ENCODE measurements around the gene CEP78.

CEP78 gene

DNA sequence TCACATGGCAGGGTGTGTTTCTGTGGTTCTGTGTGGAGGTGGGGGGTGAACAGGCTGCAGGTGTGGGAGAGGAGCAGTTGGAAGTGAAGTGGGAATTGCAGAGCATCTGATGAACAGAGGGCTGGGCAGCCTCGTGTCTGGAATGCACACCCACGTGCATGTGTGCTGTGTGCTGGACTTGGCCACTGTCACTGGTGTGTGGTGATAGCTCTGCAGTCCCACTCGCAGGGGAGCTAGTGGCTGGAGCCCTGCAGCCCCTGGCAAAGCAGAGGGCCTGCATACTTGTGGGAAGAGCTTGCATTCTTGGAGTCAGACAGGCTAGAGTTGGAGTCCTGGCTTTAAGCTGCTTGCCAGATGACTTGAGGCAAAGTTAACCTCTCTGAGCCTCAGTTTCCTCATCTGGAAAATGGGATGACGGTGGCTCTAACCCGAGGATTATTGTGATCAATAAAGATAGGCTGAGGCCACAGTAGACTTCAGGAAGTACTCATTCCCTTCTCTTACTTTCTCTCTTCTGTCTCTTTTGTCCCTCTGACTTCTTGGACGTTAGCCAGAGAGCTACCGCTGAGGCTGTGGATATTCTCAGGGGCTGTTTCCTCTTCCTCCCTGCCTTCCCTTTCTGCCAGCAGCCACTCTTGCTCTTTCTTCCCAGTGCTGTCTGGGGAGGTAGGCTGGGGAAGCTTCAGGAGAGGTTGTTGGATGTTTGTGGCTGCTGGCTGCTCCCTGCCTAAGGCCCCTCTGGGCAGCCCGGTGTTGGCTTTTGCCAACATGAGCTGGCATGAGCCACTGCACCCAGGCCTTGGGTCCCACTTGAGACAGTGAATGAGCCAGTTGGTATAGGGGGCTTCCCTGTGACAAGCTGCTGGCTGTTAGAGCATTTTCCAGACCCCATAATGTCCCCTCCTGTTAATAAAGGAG lies 79.3 kb downstream of the CEP78 start:
- peaks cover 2% of the 10 kb centered on the region for H3K4me1 Mint-ChIP-seq (ENCODE audit: low read depth)
- DNase-seq (ENCODE audit: low spot score), result no peak
- H3K27ac Mint-ChIP-seq, result peak overlapping the region; percentile 55
- H3K4me3 Mint-ChIP-seq, result no peak overlapping the region
- peaks cover 62% of the 10 kb centered on the region for H3K36me3 Mint-ChIP-seq (ENCODE audit: low read depth)
- no peaks in the 10 kb centered on the region for H3K27me3 Mint-ChIP-seq (ENCODE audit: low read depth)
- no peaks in the 10 kb centered on the region for H3K9me3 Mint-ChIP-seq

DNA sequence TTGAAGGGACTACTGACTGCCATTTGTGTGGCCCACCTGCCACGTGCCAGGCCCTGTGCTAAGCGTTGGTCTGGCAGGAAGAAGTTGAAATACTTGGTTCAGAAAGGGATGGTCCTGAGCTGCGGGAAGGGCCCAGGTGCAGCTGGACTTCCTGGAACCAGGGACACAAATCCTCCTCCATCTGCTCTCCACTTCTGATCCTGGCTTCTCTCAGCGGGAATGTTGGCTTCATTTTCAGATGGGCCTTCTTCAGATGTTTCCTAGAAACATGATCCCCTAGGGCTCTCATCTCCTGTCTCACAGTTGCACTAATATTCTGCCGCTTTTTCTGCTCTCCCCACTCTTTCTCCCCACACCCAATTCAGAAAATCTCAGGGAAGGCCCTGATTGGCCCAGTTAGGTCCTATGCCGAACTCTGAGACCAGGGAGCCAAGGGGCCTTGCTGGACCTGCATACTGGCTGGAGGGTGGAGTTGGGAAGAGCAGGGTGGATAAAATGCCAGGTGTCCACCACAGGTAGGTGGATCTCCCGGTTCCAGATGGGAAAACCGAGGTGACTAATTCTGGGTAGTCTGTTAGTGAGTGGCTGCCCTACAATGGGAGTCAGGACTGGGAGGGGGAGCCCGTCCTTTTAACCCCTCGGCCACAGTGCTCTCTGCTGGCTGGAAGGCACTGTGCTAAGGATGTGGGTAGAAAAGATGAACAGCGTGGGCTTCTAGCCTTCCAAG lies 80.5 kb downstream of the CEP78 start:
- no peak for DNase-seq (ENCODE audit: low spot score)
- Mint-ChIP-seq H3K36me3 (ENCODE audit: low read depth) (peaks cover 63% of the 10 kb centered on the region), H3K4me3 (no peak overlapping the region), H3K9me3 (no peaks in the 10 kb centered on the region), H3K4me1 (ENCODE audit: low read depth) (peaks cover 1% of the 10 kb centered on the region), H3K27ac (peak overlapping the region; percentile 28), H3K27me3 (ENCODE audit: low read depth) (no peaks in the 10 kb centered on the region)

DNA sequence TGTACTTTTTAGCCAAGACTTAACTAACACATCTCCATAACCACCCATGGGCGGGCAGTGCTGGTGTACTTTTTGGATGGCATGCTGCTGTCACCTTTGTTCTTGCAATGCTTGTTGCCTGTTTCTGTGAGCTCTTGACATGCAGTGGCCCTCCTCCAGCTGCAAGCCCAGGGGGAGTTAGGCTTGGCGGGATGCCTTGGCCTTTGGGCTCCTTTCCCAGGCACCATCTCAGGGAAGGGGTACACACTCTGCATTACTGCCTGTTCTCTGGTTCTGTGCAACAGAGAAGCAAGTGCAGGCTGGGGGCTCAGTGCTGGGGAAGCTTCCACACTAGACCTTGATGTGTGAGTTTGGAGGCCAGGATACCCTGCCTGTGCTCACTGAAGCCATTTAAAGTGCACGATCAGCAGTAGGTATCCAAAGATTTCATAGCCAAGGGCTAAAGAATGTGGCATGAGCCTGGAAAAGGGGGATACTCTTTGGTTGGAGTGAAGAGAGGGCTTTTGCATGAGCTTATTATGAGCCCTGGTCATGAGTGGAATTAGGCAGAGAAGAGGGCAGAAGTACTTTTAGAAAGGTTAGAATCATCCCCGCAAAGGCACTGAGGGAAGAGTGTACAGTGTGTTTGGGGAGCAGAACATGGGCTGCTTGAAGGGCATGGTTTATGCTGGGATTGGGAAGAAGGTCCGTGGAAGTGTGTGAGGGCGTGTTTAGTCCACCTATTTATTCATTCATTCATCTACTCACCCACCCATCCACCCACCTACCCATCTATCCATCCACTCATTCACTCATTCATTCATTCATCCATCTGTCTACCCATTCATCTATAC lies 83.5 kb downstream of the CEP78 start:
- H3K4me3 Mint-ChIP-seq, result no peak overlapping the region
- H3K27me3 Mint-ChIP-seq (ENCODE audit: low read depth), result no peaks in the 10 kb centered on the region
- no peak for DNase-seq (ENCODE audit: low spot score)
- H3K4me1 Mint-ChIP-seq (ENCODE audit: low read depth), result peaks cover 3% of the 10 kb centered on the region
- H3K36me3 Mint-ChIP-seq (ENCODE audit: low read depth), result peaks cover 67% of the 10 kb centered on the region
- no peak overlapping the region for H3K27ac Mint-ChIP-seq
- no peaks in the 10 kb centered on the region for H3K9me3 Mint-ChIP-seq

DNA sequence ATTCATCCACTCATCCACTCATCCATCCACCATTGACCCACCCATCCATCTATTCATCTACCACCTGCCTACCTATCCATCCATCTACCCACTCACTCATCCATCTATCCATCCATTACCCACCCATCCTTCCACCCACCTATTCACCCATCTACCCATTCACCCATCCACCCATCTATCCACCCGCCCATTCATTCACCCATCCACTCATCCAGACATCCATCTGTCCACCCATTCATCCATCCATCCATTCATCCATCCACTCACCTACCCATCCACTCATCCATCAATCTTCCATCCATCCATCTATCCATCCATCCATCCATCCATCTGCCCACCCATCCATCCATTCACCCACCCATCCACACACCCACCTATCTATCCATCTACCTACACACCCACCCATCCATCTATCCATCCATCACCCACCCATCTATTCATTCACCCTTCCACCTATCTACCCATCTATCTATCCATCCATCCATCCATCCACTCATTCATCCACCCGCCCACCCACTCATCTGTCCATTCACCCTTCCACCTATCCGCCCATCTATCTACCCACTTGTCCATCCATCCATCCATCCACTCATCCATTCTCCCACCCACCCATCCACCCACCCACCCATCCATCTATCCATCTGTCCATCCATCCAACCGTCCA lies 84.3 kb downstream of the CEP78 start:
- DNase-seq (ENCODE audit: low spot score), result no peak
- H3K4me1 Mint-ChIP-seq (ENCODE audit: low read depth), result peaks cover 2% of the 10 kb centered on the region
- H3K27me3 Mint-ChIP-seq (ENCODE audit: low read depth), result no peaks in the 10 kb centered on the region
- no peak overlapping the region for H3K27ac Mint-ChIP-seq
- no peaks in the 10 kb centered on the region for H3K9me3 Mint-ChIP-seq
- peaks cover 64% of the 10 kb centered on the region for H3K36me3 Mint-ChIP-seq (ENCODE audit: low read depth)
- H3K4me3 Mint-ChIP-seq, result no peak overlapping the region

DNA sequence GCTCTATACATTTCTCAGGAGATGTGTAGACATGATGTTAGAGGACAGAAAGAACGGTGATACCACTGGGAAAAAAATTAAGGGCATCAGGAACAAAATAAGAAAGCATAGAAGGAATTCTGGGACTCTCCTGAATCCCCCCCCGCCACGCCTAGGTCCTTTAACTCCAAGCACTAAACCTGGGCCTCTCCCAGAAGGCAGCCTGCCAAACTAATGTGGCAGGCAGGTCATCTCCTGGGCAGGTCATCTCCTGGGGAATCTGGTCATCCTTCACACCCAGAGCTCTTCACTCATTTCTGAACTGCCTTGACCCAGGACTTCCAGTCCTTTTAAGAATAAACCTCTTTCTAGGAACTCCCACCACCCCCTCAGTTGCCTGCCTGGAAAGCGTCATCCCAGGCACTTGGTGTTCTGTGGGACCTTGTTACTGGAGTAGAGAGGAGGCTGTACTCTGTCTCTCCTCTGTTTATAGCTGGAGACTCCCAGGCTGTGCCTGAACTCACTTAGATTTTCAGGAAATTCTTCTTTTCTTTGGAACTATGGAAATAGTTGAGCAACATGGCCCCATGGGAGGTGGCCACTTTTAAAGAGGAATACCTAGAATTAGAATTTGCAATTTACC lies 85.1 kb downstream of the CEP78 start:
- DNase-seq (ENCODE audit: low spot score), result no peak
- peaks cover 6% of the 10 kb centered on the region for H3K4me1 Mint-ChIP-seq (ENCODE audit: low read depth)
- H3K27me3 Mint-ChIP-seq (ENCODE audit: low read depth), result no peaks in the 10 kb centered on the region
- H3K36me3 Mint-ChIP-seq (ENCODE audit: low read depth), result peaks cover 66% of the 10 kb centered on the region
- no peaks in the 10 kb centered on the region for H3K9me3 Mint-ChIP-seq
- H3K4me3 Mint-ChIP-seq, result no peak overlapping the region
- no peak overlapping the region for H3K27ac Mint-ChIP-seq

DNA sequence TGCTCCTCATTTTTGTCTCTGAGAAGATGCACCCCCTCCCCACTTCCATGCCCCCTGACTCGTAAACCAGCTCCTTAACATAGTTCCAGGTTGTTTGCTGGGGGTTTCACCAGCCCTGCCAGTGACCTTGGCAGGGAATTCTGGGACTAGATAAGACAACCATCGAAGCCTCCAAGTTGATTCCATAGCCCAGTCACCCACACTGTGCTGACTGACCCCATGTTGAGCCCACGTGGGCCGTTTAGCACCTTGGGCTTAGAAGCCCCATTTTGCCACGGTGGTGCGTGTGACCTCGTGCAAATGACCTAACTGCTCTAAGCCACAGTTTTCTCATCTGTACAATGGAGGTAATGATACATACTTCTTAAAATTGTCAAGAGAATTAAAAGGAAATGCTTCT lies 85.6 kb downstream of the CEP78 start:
- H3K4me1 Mint-ChIP-seq (ENCODE audit: low read depth), result peaks cover 6% of the 10 kb centered on the region
- DNase-seq (ENCODE audit: low spot score), result no peak
- H3K36me3 Mint-ChIP-seq (ENCODE audit: low read depth), result peaks cover 64% of the 10 kb centered on the region
- H3K9me3 Mint-ChIP-seq, result no peaks in the 10 kb centered on the region
- H3K27ac Mint-ChIP-seq, result no peak overlapping the region
- H3K4me3 Mint-ChIP-seq, result no peak overlapping the region
- H3K27me3 Mint-ChIP-seq (ENCODE audit: low read depth), result no peaks in the 10 kb centered on the region

DNA sequence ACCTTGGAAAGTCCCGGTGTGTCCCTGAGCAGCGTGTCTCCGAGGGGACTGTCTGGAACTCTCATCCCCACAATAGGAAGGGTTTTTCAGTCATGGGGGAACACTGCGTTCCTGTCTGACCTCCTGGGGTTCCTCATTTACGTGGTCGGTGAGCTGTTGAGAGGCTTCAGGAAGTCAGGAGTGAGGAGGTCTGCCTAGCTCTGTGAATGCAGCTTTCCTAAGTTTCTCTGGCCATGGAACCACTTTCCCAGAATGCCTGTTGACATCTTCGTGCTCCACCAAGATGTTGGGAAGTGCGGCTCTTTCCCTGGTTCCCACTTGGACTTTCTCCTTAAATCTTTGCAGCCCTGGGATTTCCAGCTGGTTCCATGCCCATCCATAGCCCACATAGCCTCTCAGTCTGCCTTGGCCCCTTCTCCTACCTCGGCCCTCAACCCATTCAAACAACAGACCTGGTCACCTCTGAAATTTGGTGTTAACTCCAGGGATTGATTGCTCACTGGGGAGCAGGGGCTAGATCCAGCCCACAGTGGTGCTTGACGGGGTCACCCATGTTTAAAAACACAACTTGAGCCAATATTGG lies 88.3 kb downstream of the CEP78 start:
- peaks cover 59% of the 10 kb centered on the region for H3K36me3 Mint-ChIP-seq (ENCODE audit: low read depth)
- H3K4me3 Mint-ChIP-seq, result no peak overlapping the region
- H3K27ac Mint-ChIP-seq, result peak overlapping the region; percentile 1
- DNase-seq (ENCODE audit: low spot score), result no peak
- peaks cover 6% of the 10 kb centered on the region for H3K4me1 Mint-ChIP-seq (ENCODE audit: low read depth)
- H3K9me3 Mint-ChIP-seq, result no peaks in the 10 kb centered on the region
- H3K27me3 Mint-ChIP-seq (ENCODE audit: low read depth), result no peaks in the 10 kb centered on the region

DNA sequence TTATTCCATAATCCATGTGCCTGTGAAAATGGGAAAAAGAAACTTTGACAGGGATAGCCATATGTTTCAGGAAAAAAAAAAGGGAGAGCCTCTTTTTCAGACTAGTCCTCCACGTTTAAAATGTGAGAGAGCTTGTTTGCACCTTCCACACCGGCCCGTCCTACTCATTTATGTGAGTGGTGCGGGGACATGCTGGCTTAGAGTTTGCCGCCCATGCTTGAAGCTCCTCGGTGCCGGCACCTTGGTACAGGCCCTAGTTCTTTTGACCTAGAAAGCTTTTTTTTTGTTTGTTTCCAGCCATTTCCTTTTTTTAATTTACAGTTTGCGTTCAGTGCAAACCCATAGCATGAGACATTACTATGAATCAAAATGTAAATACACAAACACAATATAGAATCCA lies 88.8 kb downstream of the CEP78 start:
- Mint-ChIP-seq H3K9me3 (no peaks in the 10 kb centered on the region), H3K4me3 (no peak overlapping the region), H3K27ac (no peak overlapping the region), H3K4me1 (ENCODE audit: low read depth) (peaks cover 6% of the 10 kb centered on the region), H3K36me3 (ENCODE audit: low read depth) (peaks cover 57% of the 10 kb centered on the region), H3K27me3 (ENCODE audit: low read depth) (no peaks in the 10 kb centered on the region)
- DNase-seq (ENCODE audit: low spot score), result no peak

DNA sequence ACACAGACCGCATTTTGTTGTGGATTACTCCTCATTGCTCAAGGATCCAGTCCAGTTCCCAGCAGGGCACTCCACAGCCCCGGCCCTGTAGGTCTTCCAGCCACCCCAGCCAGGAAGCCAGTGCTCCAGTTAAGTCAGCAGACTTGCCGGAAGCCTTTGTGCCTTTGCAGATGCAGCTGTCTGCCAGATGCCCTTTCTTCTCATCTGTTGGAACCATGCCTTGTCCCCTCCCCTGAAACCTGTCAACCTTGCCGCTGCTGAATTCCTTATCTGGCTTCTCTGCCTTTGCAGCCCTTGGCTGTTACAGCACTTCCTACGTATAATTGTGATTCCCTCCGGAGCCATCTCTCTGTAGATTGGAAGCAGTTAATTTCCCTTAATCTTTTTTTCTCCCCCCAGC lies 89.5 kb downstream of the CEP78 start:
- H3K27ac Mint-ChIP-seq, result no peak overlapping the region
- no peaks in the 10 kb centered on the region for H3K27me3 Mint-ChIP-seq (ENCODE audit: low read depth)
- DNase-seq (ENCODE audit: low spot score), result no peak
- peaks cover 6% of the 10 kb centered on the region for H3K4me1 Mint-ChIP-seq (ENCODE audit: low read depth)
- no peak overlapping the region for H3K4me3 Mint-ChIP-seq
- no peaks in the 10 kb centered on the region for H3K9me3 Mint-ChIP-seq
- peaks cover 55% of the 10 kb centered on the region for H3K36me3 Mint-ChIP-seq (ENCODE audit: low read depth)

DNA sequence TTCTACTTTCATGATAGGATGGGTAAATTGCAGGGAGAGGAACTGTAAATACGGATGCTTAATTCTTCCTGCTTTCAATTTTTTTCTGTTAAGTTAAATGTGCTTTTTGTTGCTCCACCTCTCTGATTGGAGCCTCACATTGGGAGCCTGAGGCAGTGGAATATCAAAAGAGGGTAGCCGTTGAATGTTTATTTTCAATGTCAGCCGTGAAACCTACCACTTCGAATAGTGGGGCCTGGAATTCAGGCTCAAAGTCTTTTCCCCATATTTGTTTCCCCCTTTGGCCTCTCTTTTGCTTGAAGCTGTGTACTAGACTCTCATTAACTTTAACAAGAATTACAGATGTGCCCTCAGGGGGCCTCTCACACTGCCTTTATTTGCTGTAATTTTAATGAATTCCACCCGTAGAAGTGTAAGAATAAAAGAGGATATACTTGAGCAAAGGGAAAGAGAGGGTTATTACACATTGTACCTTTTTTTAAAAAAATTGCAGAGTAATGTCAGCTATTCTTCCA lies 90.0 kb downstream of the CEP78 start:
- Mint-ChIP-seq H3K4me3 (no peak overlapping the region), H3K27ac (no peak overlapping the region), H3K4me1 (ENCODE audit: low read depth) (peaks cover 10% of the 10 kb centered on the region), H3K9me3 (no peaks in the 10 kb centered on the region), H3K27me3 (ENCODE audit: low read depth) (no peaks in the 10 kb centered on the region), H3K36me3 (ENCODE audit: low read depth) (peaks cover 56% of the 10 kb centered on the region)
- no peak for DNase-seq (ENCODE audit: low spot score)

DNA sequence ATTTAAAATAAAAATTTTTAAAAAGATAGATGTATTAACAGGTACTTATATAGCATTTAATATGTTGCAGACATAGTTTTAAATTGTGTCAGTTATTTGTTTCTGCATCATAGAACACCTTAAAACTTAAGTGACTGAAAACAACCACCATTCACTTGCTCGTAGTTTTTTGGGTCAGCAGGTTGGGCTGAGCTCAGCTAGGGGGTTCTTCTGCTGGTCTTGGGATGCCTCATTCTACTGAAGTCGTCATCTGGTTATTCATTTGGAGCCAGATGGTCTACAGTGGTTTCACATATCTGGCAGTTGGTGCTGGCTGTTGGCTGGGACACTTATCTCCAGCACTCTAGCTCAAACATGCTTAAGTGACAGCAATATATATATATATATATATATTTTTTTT lies 90.7 kb downstream of the CEP78 start:
- no peak for DNase-seq (ENCODE audit: low spot score)
- peaks cover 10% of the 10 kb centered on the region for H3K4me1 Mint-ChIP-seq (ENCODE audit: low read depth)
- no peaks in the 10 kb centered on the region for H3K27me3 Mint-ChIP-seq (ENCODE audit: low read depth)
- peaks cover 58% of the 10 kb centered on the region for H3K36me3 Mint-ChIP-seq (ENCODE audit: low read depth)
- no peak overlapping the region for H3K4me3 Mint-ChIP-seq
- no peaks in the 10 kb centered on the region for H3K9me3 Mint-ChIP-seq
- no peak overlapping the region for H3K27ac Mint-ChIP-seq

All from T-helper 2 cell treated with Interferon-gamma antibody and Interleukin-4, amounts not matched to agents 5 μg/mL and 100 μg/mL, for 36 hours (primary cell).